ENCODE results near the gene SLBP. TPM values are rescaled to one million over a fixed set of nuclear protein-coding genes. Genes with fewer than 3 reads are reported as not detected.

SLBP gene
- total RNA-seq, 2 donors from 2014 or later, result 46.7 to 84.5 TPM

- H3K9me3 ChIP-seq, result no peaks in the 10 kb centered on the region
- no peak overlapping the region for H3K4me3 ChIP-seq
- WGBS, result 71% methylated on average over 5 of the region's 5 CpGs
- H3K4me1 ChIP-seq (replicated peaks), result no peaks in the 10 kb centered on the region
- DNase-seq (ENCODE audit: low spot score), result no peak
- H3K27me3 ChIP-seq (replicated peaks; ENCODE audit: insufficient read depth), result no peaks in the 10 kb centered on the region
- no peak overlapping the region for H3K27ac ChIP-seq
- TF ChIP-seq POLR2A (IDR thresholded peaks at IDR 0.05), result no peak
- TF ChIP-seq CTCF (IDR thresholded peaks at IDR 0.05), result no peak
- TF ChIP-seq POLR2AphosphoS5 (IDR thresholded peaks at IDR 0.05), result no peak
- H3K36me3 ChIP-seq, result no peaks in the 10 kb centered on the region
- intact Hi-C loops (cut with DNase I), result no loop called here
Observed at GRCh38 chr4:1678244-1678643, 33.9 kb downstream of the SLBP start.

- H3K4me3 ChIP-seq, result no peak overlapping the region
- H3K27ac ChIP-seq, result no peak overlapping the region
- WGBS, result 81% methylated on average over 24 of the region's 25 CpGs
- H3K27me3 ChIP-seq (replicated peaks; ENCODE audit: insufficient read depth), result no peaks in the 10 kb centered on the region
- H3K9me3 ChIP-seq, result no peaks in the 10 kb centered on the region
- TF ChIP-seq CTCF (IDR thresholded peaks at IDR 0.05) (no peak), POLR2A (IDR thresholded peaks at IDR 0.05) (no peak), POLR2AphosphoS5 (IDR thresholded peaks at IDR 0.05) (no peak)
- no peaks in the 10 kb centered on the region for H3K4me1 ChIP-seq (replicated peaks)
- no peaks in the 10 kb centered on the region for H3K36me3 ChIP-seq
- DNase-seq (ENCODE audit: low spot score), result no peak
- intact Hi-C loops (cut with DNase I), result no loop called here
Observed at GRCh38 chr4:1676605-1677525, 35.3 kb downstream of the SLBP start.

- H3K27ac ChIP-seq, result no peak overlapping the region
- 84% methylated on average over 10 of the region's 10 CpGs for whole genome bisulfite sequencing
- no peaks in the 10 kb centered on the region for H3K9me3 ChIP-seq
- DNase-seq (ENCODE audit: low spot score), result no peak
- H3K4me3 ChIP-seq, result no peak overlapping the region
- H3K27me3 ChIP-seq (replicated peaks; ENCODE audit: insufficient read depth), result no peaks in the 10 kb centered on the region
- TF ChIP-seq POLR2AphosphoS5 (IDR thresholded peaks at IDR 0.05), result no peak
- TF ChIP-seq CTCF (IDR thresholded peaks at IDR 0.05), result no peak
- TF ChIP-seq POLR2A (IDR thresholded peaks at IDR 0.05), result no peak
- H3K4me1 ChIP-seq (replicated peaks), result no peaks in the 10 kb centered on the region
- intact Hi-C loops (cut with DNase I), result no loop called here
- no peaks in the 10 kb centered on the region for H3K36me3 ChIP-seq
Observed at GRCh38 chr4:1675802-1676137, 36.3 kb downstream of the SLBP start.

DNA sequence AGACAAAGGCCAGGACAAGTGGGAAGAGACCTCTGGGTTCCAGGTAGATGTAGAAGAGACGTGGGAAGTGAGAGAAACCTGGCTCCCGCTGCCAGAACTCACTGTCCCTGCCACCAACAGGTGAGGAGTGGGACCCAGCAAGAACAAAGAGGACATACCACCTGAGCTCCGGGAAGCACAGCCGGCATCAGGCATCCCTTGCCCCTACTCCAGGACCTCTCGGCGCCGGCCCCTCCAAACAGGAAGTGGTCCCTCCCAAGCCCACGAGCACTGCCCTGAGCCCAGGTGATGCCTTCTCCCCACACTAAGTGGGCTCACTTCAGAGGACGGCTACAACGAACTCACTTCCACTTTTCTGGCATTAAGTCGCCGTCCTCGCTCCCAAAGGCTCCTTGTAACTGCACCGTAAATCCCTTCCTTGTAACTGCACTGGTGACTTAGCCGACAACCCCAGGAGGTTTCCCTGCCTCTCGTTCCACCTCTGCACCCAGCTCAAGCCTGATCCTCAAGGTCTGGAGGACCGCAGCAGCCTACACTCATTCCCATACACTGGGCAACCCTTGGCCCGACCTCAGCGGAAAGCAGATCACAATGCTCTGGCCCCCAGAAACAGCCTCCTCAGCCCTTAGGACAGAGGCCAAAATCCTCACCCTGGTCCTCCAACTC lies 36.9 kb downstream of the SLBP start:
- intact Hi-C loops (cut with DNase I), result no loop called here
- no peaks in the 10 kb centered on the region for H3K4me1 ChIP-seq (replicated peaks)
- H3K27me3 ChIP-seq (replicated peaks; ENCODE audit: insufficient read depth), result no peaks in the 10 kb centered on the region
- DNase-seq (ENCODE audit: low spot score), result no peak
- WGBS, result 79% methylated on average over 14 of the region's 19 CpGs
- TF ChIP-seq POLR2AphosphoS5 (IDR thresholded peaks at IDR 0.05) (no peak), CTCF (IDR thresholded peaks at IDR 0.05) (no peak), POLR2A (IDR thresholded peaks at IDR 0.05) (no peak)
- no peak overlapping the region for H3K27ac ChIP-seq
- H3K4me3 ChIP-seq, result no peak overlapping the region
- H3K9me3 ChIP-seq, result no peaks in the 10 kb centered on the region
- H3K36me3 ChIP-seq, result no peaks in the 10 kb centered on the region
